GM19240 (cell line): ENCODE results near the gene KMT2C.
"Not testable (repeated sequence)": the region's sequence is repeated elsewhere in the genome, so short reads cannot be mapped to it uniquely, and the experiment has no call there.

Source experiments
- DNase-seq: peaks from one replicate; pipeline ENCODE4 v3.0.0; 2011; ENCODE audit warnings: low spot score; ENCODE audit not compliant: insufficient read length

Gene KMT2C

DNA sequence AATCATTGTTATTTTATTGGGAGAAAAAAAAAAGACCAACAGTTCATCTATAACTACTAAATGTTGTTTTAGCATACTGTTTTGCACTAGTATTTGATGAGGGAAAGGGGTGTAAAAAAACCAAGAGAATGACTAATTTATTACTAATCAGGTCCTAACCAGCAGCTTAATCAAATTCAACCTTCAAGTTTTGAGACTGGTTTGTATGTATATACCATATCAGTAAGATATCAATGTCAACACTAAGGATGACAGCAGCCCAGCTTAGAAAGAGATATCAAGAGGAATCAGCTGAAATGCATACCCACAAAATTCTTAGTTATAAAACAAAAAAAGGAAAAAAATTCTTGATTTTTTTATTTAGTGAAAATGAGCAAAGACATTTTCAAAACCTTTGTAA is 122.6 kb downstream of the KMT2C start:
- DNase-seq: no peak

GRCh38 chr7:152312316-152312715 is 123.5 kb downstream of the KMT2C start:
- DNase-seq: no peak

GRCh38 chr7:152307902-152308301 is 127.9 kb downstream of the KMT2C start:
- DNase-seq: no peak

- DNase-seq: not testable (repeated sequence)
These were observed 136.2 kb downstream of the KMT2C start for GRCh38 chr7:152299542-152300143.

DNA sequence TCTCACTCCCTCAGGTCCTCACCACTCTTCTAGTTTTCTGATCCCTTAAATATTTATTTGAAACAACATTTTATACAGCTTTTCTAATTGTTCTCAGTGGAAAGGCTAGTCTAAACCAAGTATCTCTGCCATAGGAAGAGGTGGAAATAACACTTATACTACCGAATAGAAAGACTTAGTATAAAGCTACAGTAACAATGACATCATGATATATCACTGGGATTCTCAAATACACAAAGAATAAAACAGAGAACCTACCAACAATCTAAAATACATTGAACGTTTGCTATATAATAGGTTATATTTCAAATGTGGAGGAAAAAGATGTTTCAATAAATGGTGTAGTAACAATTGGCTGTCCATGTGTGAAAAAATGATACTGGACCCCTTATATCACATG is 142.9 kb downstream of the KMT2C start:
- DNase-seq: no peak

- DNase-seq: not testable (repeated sequence)
These were observed 148.8 kb downstream of the KMT2C start for GRCh38 chr7:152286972-152287371.

DNA sequence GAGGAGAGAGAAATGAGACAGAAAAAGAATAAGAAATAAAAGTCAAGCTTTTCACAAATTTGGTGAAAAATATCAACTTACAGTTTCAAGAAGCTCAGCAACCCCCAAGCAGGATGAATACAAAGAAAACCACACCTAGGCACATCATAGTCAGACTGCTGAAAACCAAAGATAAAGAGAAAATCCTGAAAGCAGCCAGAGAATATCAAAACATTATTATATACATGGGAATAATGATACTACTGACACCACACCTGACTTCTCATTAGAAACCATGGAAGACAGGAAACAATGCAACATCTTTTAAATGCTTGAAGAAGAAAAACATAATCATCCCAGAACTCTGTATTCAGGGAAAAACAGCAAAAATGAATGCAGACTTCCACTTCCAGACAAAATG is 149.6 kb downstream of the KMT2C start:
- not testable (repeated sequence) for DNase-seq

DNA sequence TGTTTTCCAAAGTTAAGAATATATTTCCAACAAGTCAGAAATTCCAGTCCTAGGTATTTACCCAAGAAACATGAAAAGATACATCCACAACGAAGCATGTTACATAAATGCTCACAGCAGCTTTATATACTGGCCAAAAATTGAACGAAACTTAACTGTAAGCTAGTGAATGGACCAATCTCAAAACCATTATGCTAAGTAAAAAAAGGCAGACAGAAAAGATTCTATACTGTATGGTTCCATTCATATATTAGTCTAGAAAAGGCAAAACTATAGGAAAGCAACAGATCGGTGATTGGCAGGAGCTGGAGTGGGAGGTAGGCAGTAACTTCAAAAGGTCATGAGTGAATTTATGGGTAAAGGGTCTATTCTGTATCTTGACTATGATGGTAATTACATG is 150.8 kb downstream of the KMT2C start:
- not testable (repeated sequence) for DNase-seq

- DNase-seq: not testable (repeated sequence)
These were observed 158.1 kb downstream of the KMT2C start for GRCh38 chr7:152277687-152278086.

- not testable (repeated sequence) for DNase-seq
These were observed 165.4 kb downstream of the KMT2C start for GRCh38 chr7:152270427-152270826.

DNA sequence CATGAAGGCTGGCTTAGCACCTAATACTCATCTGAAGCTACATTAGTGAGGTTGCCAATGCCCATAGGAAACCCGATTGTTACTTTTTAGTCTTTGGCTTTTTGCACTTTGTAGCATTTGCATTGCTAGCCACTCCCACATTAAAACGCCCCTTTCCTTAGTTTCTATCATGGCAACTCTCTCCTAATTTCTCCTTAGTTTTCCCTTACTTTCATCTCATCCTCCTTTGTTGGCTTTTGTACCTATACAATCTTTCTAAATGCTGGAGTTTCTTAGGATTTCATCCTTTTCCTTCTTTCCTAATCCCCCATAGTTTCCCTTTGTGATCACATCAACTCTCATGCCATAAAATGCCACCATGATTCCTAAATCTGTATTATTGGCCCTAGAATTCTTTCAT is 168.9 kb downstream of the KMT2C start:
- not testable (repeated sequence) for DNase-seq

DNA sequence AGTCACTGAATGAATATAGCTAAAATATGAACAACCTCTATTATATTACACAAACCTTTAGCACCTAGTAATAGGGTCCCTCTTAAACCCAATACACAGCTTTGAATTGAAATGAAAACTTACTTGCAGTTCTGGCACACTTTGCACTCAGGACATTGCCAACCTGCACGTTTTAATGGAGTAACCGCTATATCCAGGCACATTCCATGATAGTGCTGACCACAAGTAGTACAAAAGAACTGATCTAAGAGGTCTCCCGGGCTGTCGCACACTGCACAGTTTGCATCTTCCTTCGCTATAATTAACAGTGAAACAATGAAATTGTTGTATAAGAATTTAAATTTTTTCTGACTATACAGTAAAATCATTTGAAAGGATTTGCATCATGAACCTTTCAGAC is 170.9 kb downstream of the KMT2C start:
- DNase-seq: not testable (repeated sequence)

GRCh38 chr7:152262146-152262545 is 173.7 kb downstream of the KMT2C start:
- DNase-seq: not testable (repeated sequence)

GRCh38 chr7:152259645-152260044 is 176.2 kb downstream of the KMT2C start:
- DNase-seq: not testable (repeated sequence)

DNA sequence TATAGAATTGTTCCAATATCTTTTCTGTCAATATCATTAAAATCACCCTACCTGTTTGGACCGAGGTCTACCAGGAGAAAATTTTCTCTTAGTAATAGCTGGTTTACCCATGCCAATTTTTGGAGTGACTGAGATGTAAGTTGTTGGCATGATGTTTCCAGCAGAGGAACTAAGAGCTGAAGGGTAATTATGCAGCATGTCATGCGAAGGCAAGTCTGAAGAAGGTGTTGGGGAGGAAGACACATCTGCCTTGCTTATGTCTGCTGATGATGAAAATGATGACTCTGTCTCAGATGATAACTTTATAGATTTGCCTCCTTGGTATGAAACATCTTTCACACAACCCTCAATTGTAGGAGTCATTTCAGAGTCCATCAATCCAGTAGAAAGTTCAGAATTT is 188.0 kb downstream of the KMT2C start:
- DNase-seq: not testable (repeated sequence)

DNA sequence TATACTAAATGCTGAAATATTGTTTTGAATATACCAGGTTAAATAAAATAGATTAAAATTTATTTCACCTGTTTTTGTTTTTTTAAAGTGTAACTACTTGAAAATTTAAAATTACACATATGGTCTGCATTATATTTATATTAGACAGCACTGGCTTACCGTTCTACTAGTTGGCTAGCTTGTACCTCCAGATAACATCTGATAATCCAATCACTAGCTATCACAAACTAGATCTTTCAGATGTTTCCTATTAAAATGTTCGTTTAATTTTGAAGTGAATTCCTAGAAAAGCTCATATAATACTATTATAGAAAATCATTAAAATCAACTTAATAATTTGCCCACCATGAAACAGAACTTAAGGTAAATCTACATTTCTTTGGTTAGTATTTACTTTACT is 190.4 kb downstream of the KMT2C start:
- DNase-seq: not testable (repeated sequence)

- DNase-seq: not testable (repeated sequence)
These were observed 192.3 kb downstream of the KMT2C start for GRCh38 chr7:152243464-152243863.

GRCh38 chr7:152241301-152241700 is 194.5 kb downstream of the KMT2C start:
- not testable (repeated sequence) for DNase-seq

DNA sequence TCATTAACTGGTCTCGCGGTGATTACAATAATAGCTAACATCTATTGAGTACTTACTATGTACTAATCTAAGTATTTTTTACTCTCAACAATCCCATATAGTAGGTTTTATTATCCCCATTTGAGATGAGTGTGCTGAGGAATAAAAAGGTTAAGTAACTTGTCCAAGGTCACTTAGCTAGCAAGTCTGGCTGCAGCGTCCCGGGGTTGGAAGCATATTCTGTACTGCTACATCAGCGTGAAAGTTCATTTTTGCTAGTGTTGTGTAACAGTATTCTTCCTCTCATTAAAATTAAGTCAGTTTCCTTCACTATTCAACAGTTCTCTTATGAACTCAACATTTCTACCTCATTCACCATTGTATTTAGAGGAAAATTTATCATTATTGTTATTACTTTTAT is 199.5 kb downstream of the KMT2C start:
- DNase-seq: not testable (repeated sequence)

GRCh38 chr7:152234421-152234820 is 201.4 kb downstream of the KMT2C start:
- DNase-seq: not testable (repeated sequence)

DNA sequence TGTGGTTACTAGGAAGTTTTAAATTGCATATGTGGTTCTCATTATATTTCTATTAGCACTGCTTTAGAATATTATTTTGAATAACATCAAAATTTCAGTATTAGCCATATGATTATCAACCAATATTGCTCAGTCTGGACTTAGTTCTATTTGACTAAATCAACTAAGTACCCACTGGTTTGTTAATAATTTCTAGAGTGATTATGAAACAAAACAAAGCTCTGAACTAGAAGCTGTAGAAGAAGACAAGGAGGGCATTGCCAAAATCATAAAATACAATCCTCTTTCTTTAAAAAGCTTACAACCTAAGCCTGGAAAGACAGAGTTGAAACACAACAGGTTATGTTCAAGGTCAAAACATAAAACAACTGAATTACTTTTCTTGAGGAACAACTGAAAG is 204.7 kb downstream of the KMT2C start:
- DNase-seq: no peak

GRCh38 chr7:152219556-152219955 is 216.2 kb downstream of the KMT2C start:
- DNase-seq: not testable (repeated sequence)

GRCh38 chr7:152208766-152209165 is 227.0 kb downstream of the KMT2C start:
- not testable (repeated sequence) for DNase-seq

DNA sequence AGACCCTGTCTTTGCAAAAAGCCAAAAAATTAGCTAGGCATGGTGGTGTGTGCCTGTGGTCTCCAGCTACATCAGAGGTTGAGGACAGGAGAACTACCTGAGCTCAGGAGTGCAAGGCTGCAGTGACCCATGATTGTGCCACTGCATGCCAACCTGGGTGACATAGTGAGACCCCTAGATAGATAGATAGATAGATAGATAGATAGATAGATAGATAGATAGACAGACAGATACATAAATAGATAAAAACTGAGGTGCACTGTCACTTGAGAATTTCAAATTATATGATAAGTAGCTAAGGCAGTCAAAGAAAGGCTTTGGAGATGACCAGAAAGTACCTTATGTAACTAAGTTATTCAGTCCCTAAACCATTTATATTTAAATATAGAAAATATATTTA is 231.4 kb downstream of the KMT2C start:
- not testable (repeated sequence) for DNase-seq
